Smooth muscle cell (in vitro differentiated cells): Measurements from ENCODE around the gene NQO2. TPM values are rescaled to one million over a fixed set of nuclear protein-coding genes. Genes with fewer than 3 reads are reported as not detected.

Source experiments
- DNase-seq: peaks from one replicate; lab custom pipeline; 2025; ENCODE audit not compliant: unreplicated experiment; lab: John Stamatoyannopoulos, UW
- H2AFZ ChIP-seq: fragments of 200-600 bp; sonication (generic); 2 replicates; pipeline ENCODE4 v1.6.0; 2016; ENCODE audit warnings: antibody characterized with exemption, low read depth, mild to moderate bottlenecking
- H3F3A ChIP-seq: fragments of 200-600 bp; sonication (generic); 2 replicates; pipeline ENCODE4 v1.6.0; 2017; ENCODE audit warnings: antibody characterized with exemption, low read depth
- H3K27ac ChIP-seq: fragments of 200-600 bp; sonication (generic); 2 replicates; pipeline ENCODE4 v1.5.1; 2016; ENCODE audit warnings: low read depth, mild to moderate bottlenecking
- H3K27me3 ChIP-seq: fragments of 200-600 bp; sonication (generic); 2 replicates; pipeline ENCODE4 v1.6.1; 2016; ENCODE audit warnings: low read depth, mild to moderate bottlenecking
- H3K36me3 ChIP-seq: fragments of 200-600 bp; sonication (generic); 2 replicates; pipeline ENCODE4 v1.5.1; 2016; ENCODE audit warnings: low read depth
- H3K4me1 ChIP-seq: fragments of 200-600 bp; sonication (generic); 2 replicates; pipeline ENCODE4 v1.5.1; 2016; ENCODE audit warnings: low read depth
- H3K4me2 ChIP-seq: fragments of 200-600 bp; sonication (generic); 2 replicates; pipeline ENCODE4 v1.6.0; 2016; ENCODE audit warnings: mild to moderate bottlenecking
- H3K4me3 ChIP-seq: fragments of 200-600 bp; sonication (generic); 2 replicates; pipeline ENCODE4 v1.5.1; 2016; ENCODE audit warnings: mild to moderate bottlenecking
- H3K79me2 ChIP-seq: fragments of 200-600 bp; sonication (generic); 2 replicates; pipeline ENCODE4 v1.6.0; 2016; ENCODE audit warnings: low read depth, mild to moderate bottlenecking
- H3K9ac ChIP-seq: fragments of 200-600 bp; sonication (generic); 2 replicates; pipeline ENCODE4 v1.6.0; 2016; ENCODE audit warnings: low read depth
- H3K9me3 ChIP-seq: fragments of 200-600 bp; sonication (generic); replicated peaks from 2 replicates; pipeline ENCODE4 v1.5.1; 2016; ENCODE audit warnings: low read depth
- H4K20me1 ChIP-seq: fragments of 200-600 bp; sonication (generic); 2 replicates; pipeline ENCODE4 v1.6.0; 2016; ENCODE audit warnings: low read depth
- CTCF ChIP-seq: fragments of 200-600 bp; sonication (generic); IDR thresholded peaks from 2 replicates; pipeline ENCODE4 v1.5.1; 2017; ENCODE audit warnings: borderline replicate concordance, mild to moderate bottlenecking, antibody characterized with exemption; ENCODE audit not compliant: insufficient read depth, poor library complexity, severe bottlenecking
- WGBS: methylation state at CpG from one replicate; pipeline ENCODE4 v1.1.7; 2016; ENCODE audit warnings: low lambda C conversion rate; 5-methylcytosine and 5-hydroxymethylcytosine counted together
- polyA plus RNA-seq: library from polyadenylated mRNA; unstranded; fragments of >200 nt; fragmentation: Nextera tagmentation; extraction: Ambion mirVana; gene quantifications from 2 replicates; pipeline ENCODE4 v1.2.1, GENCODE V29; 2016
- total RNA-seq: library from RNA; depleted of rRNA; stranded (reverse); fragments of >200 nt; gene quantifications from 2 replicates; pipeline ENCODE4 v1.2.3, GENCODE V29; 2014

Gene NQO2
- total and polyA plus RNA-seq, 2 experiments from 2014 or later = 12.9 to 49.0 TPM

- Histone ChIP-seq H3K27me3 (no peaks in the 10 kb centered on the region), H3K4me2 (no peak overlapping the region), H3K27ac (no peak overlapping the region), H3K79me2 (no peaks in the 10 kb centered on the region), H3K9me3 (no peaks in the 10 kb centered on the region), H3F3A (peaks cover 8% of the 10 kb centered on the region), H3K36me3 (no peaks in the 10 kb centered on the region), H3K4me3 (no peak overlapping the region), H3K9ac (no peak overlapping the region), H4K20me1 (no peaks in the 10 kb centered on the region), H2AFZ (no peak overlapping the region), H3K4me1 (no peaks in the 10 kb centered on the region)
- 91% methylated on average over 3 of the region's 3 CpGs for WGBS
- DNase-seq = no peak
- no peak for TF ChIP-seq CTCF
These were observed 19.2 kb upstream of the NQO2 start for GRCh38 chr6:2980465-2980855.

GRCh38 chr6:2982426-2983117 lies 17.1 kb upstream of the NQO2 start:
- H3K9me3 ChIP-seq = no peaks in the 10 kb centered on the region
- no peak overlapping the region for H3K4me3 ChIP-seq
- H3K4me2 ChIP-seq = no peak overlapping the region

DNA sequence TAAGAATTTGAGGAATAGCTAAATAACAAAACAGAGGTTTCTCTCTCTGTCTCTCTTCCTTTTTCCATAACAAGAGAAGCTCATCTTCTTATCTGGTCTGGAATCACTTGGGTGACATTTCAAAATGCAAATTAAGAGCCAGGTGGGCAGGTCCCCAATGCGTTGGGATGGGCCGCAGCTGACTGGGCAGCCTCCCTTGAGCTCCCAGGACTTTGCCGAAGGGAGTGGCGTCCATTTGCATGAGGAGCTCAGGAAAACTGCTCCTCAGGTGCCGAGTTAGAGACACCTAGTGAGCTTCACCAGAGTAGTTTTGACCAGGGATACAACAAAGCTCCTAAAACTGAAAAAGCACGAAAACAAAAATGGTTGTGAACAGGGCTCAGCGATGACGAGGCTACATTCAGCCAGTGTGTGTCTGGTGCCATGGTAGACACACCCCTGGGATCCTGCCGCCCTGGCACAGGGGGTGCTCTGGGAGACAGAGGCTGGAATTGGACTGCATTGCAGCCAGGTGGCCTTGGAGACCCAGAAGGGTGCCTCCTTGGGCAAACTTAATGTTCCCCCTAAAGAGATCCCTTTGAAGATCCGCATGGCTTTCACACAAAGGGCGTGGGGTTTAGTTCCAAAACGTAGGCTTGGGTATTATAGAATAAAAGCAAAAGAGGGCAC lies 14.8 kb upstream of the NQO2 start:
- Histone ChIP-seq H3K4me2 (no peak overlapping the region), H3K27me3 (no peaks in the 10 kb centered on the region), H3K4me3 (no peak overlapping the region), H3K36me3 (no peaks in the 10 kb centered on the region), H3K9ac (no peak overlapping the region), H2AFZ (no peak overlapping the region), H3K27ac (no peak overlapping the region), H4K20me1 (no peaks in the 10 kb centered on the region), H3F3A (peaks cover 10% of the 10 kb centered on the region), H3K4me1 (peaks cover 7% of the 10 kb centered on the region), H3K9me3 (no peaks in the 10 kb centered on the region), H3K79me2 (no peaks in the 10 kb centered on the region)
- DNase-seq = no peak
- 75% methylated on average over 12 of the region's 12 CpGs for WGBS
- TF ChIP-seq CTCF = no peak

More at GRCh38 chr6:2982426-2983117, 17.1 kb upstream of the NQO2 start:
- H3K79me2 ChIP-seq = no peaks in the 10 kb centered on the region
- H3F3A ChIP-seq = peaks cover 8% of the 10 kb centered on the region
- no peak overlapping the region for H3K27ac ChIP-seq
- H2AFZ ChIP-seq = no peak overlapping the region
- no peak for DNase-seq
- H3K9ac ChIP-seq = no peak overlapping the region
- H3K27me3 ChIP-seq = no peaks in the 10 kb centered on the region
- no peaks in the 10 kb centered on the region for H3K36me3 ChIP-seq
- no peak for TF ChIP-seq CTCF
- no peaks in the 10 kb centered on the region for H4K20me1 ChIP-seq
- WGBS = 65% methylated on average over 4 of the region's 4 CpGs
- no peaks in the 10 kb centered on the region for H3K4me1 ChIP-seq

GRCh38 chr6:2986722-2987221 lies 12.9 kb upstream of the NQO2 start:
- TF ChIP-seq CTCF = no peak
- 63% methylated on average over 4 of the region's 4 CpGs for WGBS
- H3K4me1 ChIP-seq = peaks cover 19% of the 10 kb centered on the region
- H2AFZ ChIP-seq = no peak overlapping the region
- no peak overlapping the region for H3K4me2 ChIP-seq
- no peak overlapping the region for H3K27ac ChIP-seq
- DNase-seq = no peak
- H4K20me1 ChIP-seq = no peaks in the 10 kb centered on the region
- no peaks in the 10 kb centered on the region for H3K36me3 ChIP-seq
- peaks cover 28% of the 10 kb centered on the region for H3F3A ChIP-seq
- H3K27me3 ChIP-seq = no peaks in the 10 kb centered on the region
- H3K79me2 ChIP-seq = no peaks in the 10 kb centered on the region
- no peak overlapping the region for H3K4me3 ChIP-seq
- H3K9me3 ChIP-seq = no peaks in the 10 kb centered on the region
- no peak overlapping the region for H3K9ac ChIP-seq
